SK-N-SH (cell line): ENCODE measurements around the gene CPPED1. TPM values are rescaled to one million over a fixed set of nuclear protein-coding genes. Genes with fewer than 3 reads are reported as not detected.

ENCODE experiments used
- CTCF ChIA-PET: fragments of 300-600, 350-600 bp; formaldehyde crosslinking; extraction: SDS; loops from one replicate; lab custom pipeline; 2021; lab: Yijun Ruan, JAX
- POLR2A ChIA-PET: fragments of 350-600 bp; sonication (Branson Sonifier 250); formaldehyde crosslinking; extraction: SDS; loops from one replicate; lab custom pipeline; 2020; ENCODE audit warnings: antibody characterized with exemption, inconsistent platforms; lab: Yijun Ruan, JAX
- DNase-seq: peaks from one replicate; pipeline ENCODE4 v3.0.0; 2012
- H2AFZ ChIP-seq: fragments of 200-600 bp; sonication (generic); 2 replicates; pipeline ENCODE4 v1.8.1; 2016; ENCODE audit warnings: antibody characterized with exemption, mild to moderate bottlenecking, low read depth
- H3F3A ChIP-seq: fragments of 200-600 bp; sonication (generic); replicated peaks from 2 replicates; pipeline ENCODE3; 2016; ENCODE audit warnings: antibody characterized with exemption, mild to moderate bottlenecking; ENCODE audit not compliant: insufficient read depth
- H3K27ac ChIP-seq, 2 experiments: fragments of 200-500 bp in 1 of 2; fragments of 200-600 bp in 1 of 2; sonication (Bioruptor generic) in 1 of 2; sonication (generic), shearing (Covaris generic) in 1 of 2; 2 replicates each; pipeline versions ENCODE4 v1.5.1 to v1.6.1; 2014 to 2016; ENCODE audit warnings: low read depth in 2 of 2, inconsistent platforms in 1 of 2, low read length in 1 of 2, mild to moderate bottlenecking in 1 of 2, mixed read lengths in 1 of 2
- H3K27me3 ChIP-seq: fragments of 200-600 bp; sonication (generic), shearing (Covaris generic); 2 replicates; pipeline ENCODE4 v1.6.1; 2016; ENCODE audit warnings: mixed run types; ENCODE audit not compliant: insufficient read depth
- H3K36me3 ChIP-seq, 2 experiments: fragments of 200-500 bp in 1 of 2; fragments of 200-600 bp in 1 of 2; sonication (Bioruptor generic) in 1 of 2; sonication (generic) in 1 of 2; replicated peaks in 1 of 2; 2 replicates each; pipeline versions ENCODE3 to v1.5.1; 2014 to 2016; ENCODE audit warnings: low read length in 1 of 2, mild to moderate bottlenecking in 1 of 2; ENCODE audit not compliant: insufficient read depth in 2 of 2, control insufficient read depth in 1 of 2
- H3K4me1 ChIP-seq, 2 experiments: fragments of 200-500 bp in 1 of 2; fragments of 200-600 bp in 1 of 2; sonication (Bioruptor generic) in 1 of 2; sonication (generic), shearing (Covaris generic) in 1 of 2; 2 replicates each; pipeline versions ENCODE4 v1.5.1 to v1.6.1; 2014 to 2016; ENCODE audit warnings: low read depth in 1 of 2, low read length in 1 of 2, mixed run types in 1 of 2; ENCODE audit not compliant: insufficient read depth in 2 of 2, control insufficient read depth in 1 of 2
- H3K4me2 ChIP-seq: fragments of 200-600 bp; sonication (generic), shearing (Covaris generic); 2 replicates; pipeline ENCODE4 v1.6.1; 2017; ENCODE audit warnings: mixed run types
- H3K4me3 ChIP-seq, 2 experiments: fragments of 200-500 bp in 1 of 2; fragments of 200-600 bp in 1 of 2; sonication (Bioruptor generic) in 1 of 2; sonication (generic), shearing (Covaris generic) in 1 of 2; 2 replicates each; pipeline versions ENCODE4 v1.5.1 to v1.8.1; 2014 to 2016; ENCODE audit warnings: low read depth in 2 of 2, inconsistent platforms in 1 of 2, low read length in 1 of 2, mild to moderate bottlenecking in 1 of 2, mixed read lengths in 1 of 2, moderate library complexity in 1 of 2
- H3K79me2 ChIP-seq: fragments of 200-600 bp; sonication (generic); 2 replicates; pipeline ENCODE4 v1.8.1; 2017; ENCODE audit warnings: mild to moderate bottlenecking; ENCODE audit not compliant: insufficient read depth
- H3K9ac ChIP-seq: fragments of 200-600 bp; sonication (generic); 2 replicates; pipeline ENCODE4 v1.6.1; 2017; ENCODE audit warnings: mixed run types
- H3K9me2 ChIP-seq: fragments of 200-600 bp; sonication (generic); 2 replicates; pipeline ENCODE4 v1.6.1; 2017; ENCODE audit warnings: mixed run types
- H3K9me3 ChIP-seq: fragments of 200-600 bp; sonication (generic); 2 replicates; pipeline ENCODE4 v1.6.1; 2017; ENCODE audit warnings: mixed run types, mild to moderate bottlenecking, moderate library complexity
- H4K20me1 ChIP-seq: fragments of 200-600 bp; sonication (generic); 2 replicates; pipeline ENCODE4 v1.6.1; 2017; ENCODE audit warnings: mild to moderate bottlenecking, mixed run types; ENCODE audit not compliant: insufficient read depth
- CTCF ChIP-seq: fragments of 200-600 bp; sonication (generic); IDR thresholded peaks from 2 replicates; pipeline ENCODE4 v1.6.1; 2017; ENCODE audit warnings: antibody characterized with exemption, mild to moderate bottlenecking, moderate library complexity
- FOSL2 ChIP-seq: IDR thresholded peaks from 2 replicates; pipeline ENCODE4 v1.4.0; 2012; ENCODE audit warnings: low read depth, mild to moderate bottlenecking, moderate library complexity, borderline replicate concordance
- GABPA ChIP-seq: IDR thresholded peaks from 2 replicates; pipeline ENCODE4 v1.4.0; 2012; ENCODE audit warnings: low read depth, mild to moderate bottlenecking
- JUND ChIP-seq: IDR thresholded peaks from 2 replicates; pipeline ENCODE4 v1.4.0; 2012
- MXI1 ChIP-seq: IDR thresholded peaks from 2 replicates; pipeline ENCODE4 v1.6.1; 2012; ENCODE audit warnings: mild to moderate bottlenecking, low read depth, low read length, improper control_type of control experiment
- NFIC ChIP-seq: IDR thresholded peaks from 2 replicates; pipeline ENCODE4 v1.4.0; 2012; ENCODE audit warnings: borderline replicate concordance
- PBX3 ChIP-seq: IDR thresholded peaks from 2 replicates; pipeline ENCODE4; 2012
- RFX5 ChIP-seq: IDR thresholded peaks from 2 replicates; pipeline ENCODE4 v1.6.1; 2012; ENCODE audit warnings: mild to moderate bottlenecking, improper control_type of control experiment, low read length
- SMC3 ChIP-seq: IDR thresholded peaks from 2 replicates; pipeline ENCODE4 v1.6.1; 2012; ENCODE audit warnings: low read depth, low read length, improper control_type of control experiment
- TCF12 ChIP-seq: IDR thresholded peaks from 2 replicates; pipeline ENCODE4 v1.4.0; 2012
- TEAD4 ChIP-seq: IDR thresholded peaks from 2 replicates; pipeline ENCODE4 v1.4.0; 2012; ENCODE audit warnings: mild to moderate bottlenecking, borderline replicate concordance; ENCODE audit not compliant: insufficient read depth
- USF2 ChIP-seq: fragments of 150-350 bp; IDR thresholded peaks from 2 replicates; pipeline ENCODE4 v1.6.1; 2017; ENCODE audit warnings: antibody characterized with exemption, low read length, low read depth, borderline replicate concordance
- WGBS: methylation state at CpG from one replicate; pipeline ENCODE4 v1.1.6; 2017; ENCODE audit warnings: low lambda C conversion rate; 5-methylcytosine and 5-hydroxymethylcytosine counted together
- polyA plus RNA-seq, 3 experiments: library from polyadenylated mRNA; depleted of rRNA; stranded (reverse); fragments of >200 nt; gene quantifications; 2 replicates each; pipeline ENCODE4 v1.2.3, GENCODE V29; 2012

CPPED1 gene
- polyA plus RNA-seq, 1 of the 3 experiments (the other 2 are of a cell fraction) = 11.9 TPM

GRCh38 chr16:12678983-12679382 is 124.7 kb downstream of the CPPED1 start (continued):
- TF ChIP-seq USF2 (no peak), PBX3 (no peak), NFIC (no peak), JUND (no peak), CTCF (no peak)

- Histone ChIP-seq H3K9me2 (no peaks in the 10 kb centered on the region), H3K36me3 (peaks cover 0 to 4% of the 10 kb centered on the region in 2 experiments), H3K27me3 (no peaks in the 10 kb centered on the region), H3K4me2 (no peak overlapping the region), H4K20me1 (no peaks in the 10 kb centered on the region), H3F3A (peaks cover 23% of the 10 kb centered on the region), H3K4me3 (no peak overlapping the region), H3K79me2 (peaks cover 8% of the 10 kb centered on the region; the same call in 1 of the 2 replicates), H3K4me1 (peaks cover 2 to 16% of the 10 kb centered on the region in 2 experiments; a peak in 3 of 4 replicates), H2AFZ (no peak overlapping the region), H3K9me3 (no peaks in the 10 kb centered on the region), H3K9ac (no peak overlapping the region), H3K27ac (no peak overlapping the region)
- DNase-seq = no peak
- ChIA-PET CTCF (no interaction called here), POLR2A (no interaction called here)
- WGBS = 88% methylated on average over 8 of the region's 8 CpGs
- TF ChIP-seq SMC3 (no peak), PBX3 (no peak), RFX5 (no peak)
These were observed 126.2 kb downstream of the CPPED1 start for GRCh38 chr16:12677502-12677901.

GRCh38 chr16:12675852-12676251 is 127.8 kb downstream of the CPPED1 start:
- 28% methylated on average over 5 of the region's 5 CpGs for WGBS
- CTCF ChIA-PET = interaction anchor here (0.6 kb wide), 1 partner anchor 712 kb away, joined by 3 read pairs; no protein-coding TSS in a partner anchor
- Histone ChIP-seq H2AFZ (no peak overlapping the region), H3K4me1 (peaks cover 2 to 16% of the 10 kb centered on the region in 2 experiments; a peak in 3 of 4 replicates), H3K27ac (peak overlapping the region in 1 of 2 experiments; percentile 69; a peak in 2 of 4 replicates), H3K79me2 (peaks cover 8% of the 10 kb centered on the region; the same call in 1 of the 2 replicates), H3K27me3 (no peaks in the 10 kb centered on the region), H3K9ac (no peak overlapping the region), H4K20me1 (no peaks in the 10 kb centered on the region), H3F3A (peaks cover 23% of the 10 kb centered on the region), H3K4me2 (peak overlapping the region; percentile 46), H3K9me3 (no peaks in the 10 kb centered on the region), H3K4me3 (no peak overlapping the region), H3K9me2 (no peaks in the 10 kb centered on the region), H3K36me3 (peaks cover 0 to 4% of the 10 kb centered on the region in 2 experiments)
- DNase-seq = no peak
- TF ChIP-seq TCF12 = peak; percentile 64
- TF ChIP-seq MXI1 = no peak
- no peak for TF ChIP-seq GABPA
- no peak for TF ChIP-seq TEAD4
- peak; percentile 38; the same call in 1 of the 2 replicates for TF ChIP-seq FOSL2
- POLR2A ChIA-PET = no interaction called here
